Cardiac fibroblast (primary cell): Measurements from ENCODE around the gene NDST1.

Source experiments
- DNase-seq, 2 donors: peaks; one replicate each; pipeline versions ENCODE4 v3.0.0 to v3.0.0-alpha.2; 2010; ENCODE audit warnings: low read depth in 2 of 2
- H3K4me3 ChIP-seq, 2 donors: replicated peaks in 1 of 2; 1 replicate in 1 of 2; 2 replicates in 1 of 2; pipeline ENCODE4 v1.5.1; 2011; ENCODE audit warnings: low read depth in 2 of 2, low read length in 2 of 2, mild to moderate bottlenecking in 2 of 2, moderate library complexity in 1 of 2
- TF ChIP-seq, protein P1 (sequence below): IDR thresholded peaks from one replicate; pipeline ENCODE4 v1.5.1; 2011; ENCODE audit warnings: low read depth, mild to moderate bottlenecking, low read length, inconsistent platforms

NDST1 gene

DNA sequence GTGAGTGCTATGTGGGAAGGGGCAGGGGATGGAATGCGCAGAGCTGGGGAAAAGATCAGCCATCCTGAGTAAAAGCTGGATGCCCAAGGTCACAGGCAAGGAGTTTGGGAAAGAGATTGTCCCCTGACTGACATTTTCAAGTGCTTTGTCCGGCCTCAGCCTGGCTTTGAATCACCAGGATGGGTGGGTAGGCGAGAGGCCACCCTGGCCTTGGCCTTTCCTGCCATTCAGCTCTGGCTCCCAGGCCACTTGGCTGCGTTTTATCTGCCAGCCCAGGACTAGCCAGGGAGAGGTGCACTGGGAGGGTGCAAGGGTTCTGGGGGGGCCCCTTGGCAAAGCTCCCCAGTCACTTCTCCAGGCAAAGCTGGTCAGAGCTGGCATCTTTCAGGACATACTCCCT, 95.1 kb downstream of the NDST1 start:
- TF ChIP-seq, protein P1, sequence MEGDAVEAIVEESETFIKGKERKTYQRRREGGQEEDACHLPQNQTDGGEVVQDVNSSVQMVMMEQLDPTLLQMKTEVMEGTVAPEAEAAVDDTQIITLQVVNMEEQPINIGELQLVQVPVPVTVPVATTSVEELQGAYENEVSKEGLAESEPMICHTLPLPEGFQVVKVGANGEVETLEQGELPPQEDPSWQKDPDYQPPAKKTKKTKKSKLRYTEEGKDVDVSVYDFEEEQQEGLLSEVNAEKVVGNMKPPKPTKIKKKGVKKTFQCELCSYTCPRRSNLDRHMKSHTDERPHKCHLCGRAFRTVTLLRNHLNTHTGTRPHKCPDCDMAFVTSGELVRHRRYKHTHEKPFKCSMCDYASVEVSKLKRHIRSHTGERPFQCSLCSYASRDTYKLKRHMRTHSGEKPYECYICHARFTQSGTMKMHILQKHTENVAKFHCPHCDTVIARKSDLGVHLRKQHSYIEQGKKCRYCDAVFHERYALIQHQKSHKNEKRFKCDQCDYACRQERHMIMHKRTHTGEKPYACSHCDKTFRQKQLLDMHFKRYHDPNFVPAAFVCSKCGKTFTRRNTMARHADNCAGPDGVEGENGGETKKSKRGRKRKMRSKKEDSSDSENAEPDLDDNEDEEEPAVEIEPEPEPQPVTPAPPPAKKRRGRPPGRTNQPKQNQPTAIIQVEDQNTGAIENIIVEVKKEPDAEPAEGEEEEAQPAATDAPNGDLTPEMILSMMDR = no peak
- no peak for DNase-seq
- no peak overlapping the region for H3K4me3 ChIP-seq

DNA sequence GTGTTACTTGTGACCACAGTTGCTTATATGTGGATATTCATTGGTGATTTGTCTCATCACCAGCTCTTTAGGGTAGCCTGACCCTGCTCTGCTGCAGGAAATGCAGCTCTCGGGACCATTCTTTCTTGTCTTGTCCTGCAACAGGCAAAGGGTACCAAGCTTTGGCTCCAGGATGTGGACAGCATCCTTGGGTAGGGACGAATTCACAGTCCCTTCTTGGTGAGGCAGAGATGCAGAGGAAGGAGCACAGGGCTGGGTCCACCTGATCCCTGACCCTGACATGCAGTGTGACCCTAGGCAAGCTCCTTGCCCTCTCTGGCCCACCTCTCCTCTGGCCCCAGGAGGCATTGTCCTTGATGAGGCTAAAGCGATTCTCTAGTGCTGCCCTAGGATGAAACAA, 95.6 kb downstream of the NDST1 start:
- no peak overlapping the region for H3K4me3 ChIP-seq
- no peak for DNase-seq
- TF ChIP-seq, protein P1 = no peak

DNA sequence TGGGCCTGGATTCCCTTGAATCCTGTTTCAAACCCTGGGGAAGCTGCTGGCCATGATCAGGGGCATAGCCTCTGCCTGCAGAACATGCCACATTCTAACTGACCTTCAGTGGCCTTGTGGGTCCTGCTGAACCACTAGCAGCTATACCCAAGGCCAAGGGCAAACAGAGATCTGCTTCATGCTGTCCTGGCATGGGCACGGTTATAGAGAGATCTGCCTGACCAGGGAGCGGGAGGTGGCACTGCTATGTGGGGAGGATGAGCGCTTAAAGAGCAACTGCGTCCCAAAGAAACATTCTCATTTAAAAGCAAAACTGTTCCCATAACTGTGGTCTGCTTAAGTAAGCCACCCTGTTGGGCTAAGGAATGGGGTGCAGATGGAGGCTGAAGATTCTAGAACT, 96.1 kb downstream of the NDST1 start:
- no peak for DNase-seq
- no peak overlapping the region for H3K4me3 ChIP-seq
- TF ChIP-seq, protein P1 = no peak

DNA sequence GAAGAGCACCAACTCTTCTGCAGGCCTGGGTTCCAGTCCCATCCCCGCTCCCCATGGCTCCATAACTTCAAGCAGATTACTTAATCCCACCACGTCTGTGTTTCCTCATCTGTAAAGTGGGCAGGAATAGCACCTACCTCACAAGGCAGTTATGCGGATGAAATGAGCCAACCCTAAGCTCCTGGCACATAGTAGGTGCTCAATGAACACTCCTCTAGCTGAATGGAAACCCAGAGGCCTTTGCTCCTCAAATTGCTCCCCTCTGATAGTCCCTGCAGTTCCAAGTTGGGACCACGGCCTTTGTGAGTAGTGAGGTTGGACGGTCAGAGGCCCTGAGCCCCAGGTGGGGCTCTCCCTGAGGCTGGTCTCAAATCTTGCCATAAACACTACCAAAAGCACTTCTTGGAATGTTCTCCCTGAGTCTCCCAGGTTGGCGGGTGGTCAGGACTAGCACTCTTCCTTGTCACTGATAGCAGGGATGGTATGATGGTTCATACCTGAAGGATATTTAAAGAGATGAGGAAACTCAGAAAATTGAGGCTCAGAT, 97.0 kb downstream of the NDST1 start:
- no peak for DNase-seq
- H3K4me3 ChIP-seq = no peak overlapping the region
- TF ChIP-seq, protein P1 = no peak

DNA sequence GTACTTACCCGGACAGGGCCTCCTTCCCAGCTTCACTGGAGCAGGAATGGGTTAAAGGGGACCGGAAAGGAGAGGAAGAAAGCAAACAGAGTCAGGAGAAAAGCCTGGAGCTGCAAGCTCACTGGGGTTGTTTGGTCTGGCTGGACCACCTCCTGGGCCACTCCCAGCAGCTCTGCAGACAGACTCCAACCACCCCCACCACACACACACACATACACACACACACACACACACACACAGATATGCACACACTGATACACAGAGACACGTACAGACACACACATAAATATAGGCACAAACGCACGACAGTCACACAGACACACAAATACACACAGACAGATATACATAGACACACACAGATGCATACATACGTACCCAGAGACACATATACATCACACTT, 97.6 kb downstream of the NDST1 start:
- peak in 1 of 2 donors; percentile 50 for DNase-seq
- TF ChIP-seq, protein P1 = no peak

DNA sequence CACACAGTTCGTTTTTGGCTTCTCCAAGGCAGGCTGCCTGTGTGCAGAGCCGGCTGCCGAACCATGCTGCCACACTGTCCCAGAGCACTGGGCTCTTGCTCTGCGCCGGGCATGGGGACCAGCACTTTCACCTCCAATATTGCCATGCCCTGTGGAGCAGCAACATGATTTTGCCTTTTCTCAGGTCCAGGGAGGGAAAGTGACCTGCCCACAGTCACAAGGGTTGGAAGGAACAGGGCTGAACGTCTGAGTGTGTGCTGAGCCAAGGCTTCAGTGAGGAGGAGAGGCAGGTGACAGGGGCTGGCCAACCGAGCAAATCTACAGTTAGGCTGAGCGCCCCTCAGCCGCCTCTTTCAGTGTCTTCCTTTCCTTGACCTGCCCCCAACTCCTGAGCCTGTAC, 98.5 kb downstream of the NDST1 start:
- no peak for DNase-seq
- H3K4me3 ChIP-seq = no peak overlapping the region
- TF ChIP-seq, protein P1 = no peak

More for the DNA sequence above, 97.6 kb downstream of the NDST1 start:
- H3K4me3 ChIP-seq = no peak overlapping the region

DNA sequence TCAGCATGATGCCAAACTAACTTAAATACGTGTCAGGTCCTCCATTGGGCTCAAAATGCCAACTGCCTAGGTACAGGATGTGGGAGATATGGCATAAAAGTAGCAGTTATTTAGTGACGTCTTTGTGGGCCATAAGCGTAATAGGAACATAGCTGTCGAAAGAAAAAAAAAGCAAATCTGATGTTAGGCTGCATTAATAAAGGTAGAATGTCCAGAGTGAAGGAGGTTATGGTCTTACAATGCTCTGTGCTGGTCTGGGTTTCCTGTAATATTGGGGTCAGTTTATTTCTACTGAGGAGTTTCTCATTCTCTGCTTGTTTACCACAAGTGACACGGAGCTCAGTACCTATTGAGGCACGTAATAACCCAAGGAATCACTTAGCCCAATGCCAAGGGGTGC, 99.2 kb downstream of the NDST1 start:
- no peak overlapping the region for H3K4me3 ChIP-seq
- TF ChIP-seq, protein P1 = no peak
- no peak for DNase-seq
